K562 (cell line): ENCODE data around the gene RPS8. TPM values are rescaled to one million over a fixed set of nuclear protein-coding genes. Genes with fewer than 3 reads are reported as not detected.
A peak's percentile ranks its signal among the peaks of the same experiment; 100 is the strongest.

ENCODE experiments used
- ATF7 ChIP-seq: fragments of 450-650 bp; IDR thresholded peaks from 2 replicates; pipeline ENCODE4 v1.7.1; 2014; ENCODE audit warnings: mild to moderate bottlenecking, moderate library complexity
- CSDE1 ChIP-seq, 2 experiments: fragments of 450-650 bp; IDR thresholded peaks; 2 replicates each; pipeline ENCODE4 v1.6.1; 2016; ENCODE audit warnings: mild to moderate bottlenecking in 1 of 2
- FOXA1 ChIP-seq: fragments of 450-650 bp; IDR thresholded peaks from 2 replicates; pipeline ENCODE4 v1.6.1; 2016; ENCODE audit warnings: mild to moderate bottlenecking, borderline replicate concordance
- GTF3C2 ChIP-seq: IDR thresholded peaks from 3 replicates; pipeline ENCODE4 v1.6.1; 2011; ENCODE audit warnings: borderline replicate concordance, mild to moderate bottlenecking, moderate library complexity; ENCODE audit not compliant: insufficient read length; ENCODE audit errors: extremely low read depth
- HLTF ChIP-seq: fragments of 450-650 bp; IDR thresholded peaks from 2 replicates; pipeline ENCODE4 v1.6.1; 2016
- HSF4 ChIP-seq: fragments of 250-450 bp; sonication (Bioruptor Pico); IDR thresholded peaks from 2 replicates; pipeline ENCODE4 v2.1.2; 2022; ENCODE audit warnings: mild to moderate bottlenecking, moderate library complexity, borderline replicate concordance
- LARP7 ChIP-seq: fragments of 450-650 bp; IDR thresholded peaks from 2 replicates; pipeline ENCODE4 v1.6.1; 2016
- MXD1 ChIP-seq: fragments of 250-450 bp; sonication (Bioruptor Pico); IDR thresholded peaks from 2 replicates; pipeline ENCODE4 v1.8.0; 2021; ENCODE audit warnings: borderline replicate concordance, mild to moderate bottlenecking, moderate library complexity; ENCODE audit not compliant: poor library complexity, severe bottlenecking
- NFIX ChIP-seq: fragments of 250-450 bp; sonication (Bioruptor Pico); IDR thresholded peaks from 2 replicates; pipeline ENCODE4 v1.4.0; 2020; ENCODE audit warnings: low read depth, mild to moderate bottlenecking, moderate library complexity
- OTX1 ChIP-seq: fragments of 450-650 bp; formaldehyde crosslinking; IDR thresholded peaks from 2 replicates; pipeline ENCODE4 v1.4.0; 2022; ENCODE audit warnings: mild to moderate bottlenecking
- PRDM10 ChIP-seq: fragments of 450-650 bp; IDR thresholded peaks from 2 replicates; pipeline ENCODE4 v1.6.1; 2018; ENCODE audit not compliant: partially characterized antibody
- PTBP1 ChIP-seq: fragments of 200-400 bp; formaldehyde crosslinking; IDR thresholded peaks from 2 replicates; pipeline ENCODE4 v1.6.1; 2017; ENCODE audit warnings: low read depth, low read length
- TCFL5 ChIP-seq: fragments of 250-450 bp; sonication (Bioruptor Pico); conservative IDR thresholded peaks from 2 replicates; pipeline ENCODE4 v1.6.1; 2021; ENCODE audit warnings: mild to moderate bottlenecking, moderate library complexity, matching md5 sums
- THRB ChIP-seq: fragments of 450-650 bp; formaldehyde crosslinking; conservative IDR thresholded peaks from 2 replicates; pipeline ENCODE4 v1.4.0; 2022; ENCODE audit warnings: mild to moderate bottlenecking, missing genetic modification characterization
- ZBED1 ChIP-seq: IDR thresholded peaks from 2 replicates; pipeline ENCODE4 v1.6.1; 2014
- ZBTB2 ChIP-seq: fragments of 450-650 bp; IDR thresholded peaks from 2 replicates; pipeline ENCODE4 v1.6.1; 2016; ENCODE audit warnings: antibody characterized with exemption
- polyA plus RNA-seq, 8 experiments: library from polyadenylated mRNA; depleted of rRNA in 4 of 8; stranded (reverse) in 5 of 8; unstranded in 3 of 8; fragments of >200 nt; fragmentation: Nextera tagmentation in 2 of 8; fragmentation: Illumina TruSeq in 1 of 8; extraction: Ambion mirVana in 2 of 8; extraction: Trizol in 1 of 8; gene quantifications; 2 replicates each; pipeline versions ENCODE4 v1.2.1 to v1.2.3, GENCODE V29; 2011 to 2014; ENCODE audit warnings: inconsistent platforms in 1 of 8, missing spikeins in 1 of 8
- total RNA-seq, 7 experiments: library from RNA; depleted of rRNA in 6 of 7; stranded (reverse); fragments of >200 nt in 6 of 7; fragmentation: Illumina TruSeq in 2 of 7; extraction: Trizol in 2 of 7; gene quantifications; 2 replicates each; pipeline versions ENCODE4 v1.2.1 to v1.2.3, GENCODE V29; 2011 to 2021; ENCODE audit warnings: low replicate concordance in 1 of 7

RPS8 gene
- total and polyA plus RNA-seq, 9 of the 15 experiments (the other 6 are each of a cell fraction or from before 2014, with no cell fraction given), result 2,431 to 4,168 (median 3,109) TPM

GRCh38 chr1:44819608-44820327 is 44.4 kb downstream of the RPS8 start (continued):
- TF ChIP-seq PRDM10 (peak; percentile 36), ATF7 (peak; percentile 93), OTX1 (CRISPR knock-in tag) (peak; percentile 97), CSDE1 (IDR thresholded peaks at IDR 0.05) (peak in 1 of 2 experiments; percentile 99; a peak in 2 of 4 replicates), ZBED1 (peak; percentile 99), HLTF (peak; percentile 40; the same call in 1 of the 2 replicates), TCFL5 (CRISPR knock-in tag) (no peak), NFIX (no peak; the same call in 1 of the 2 replicates), THRB (CRISPR knock-in tag) (peak; percentile 99), HSF4 (CRISPR knock-in tag) (no peak), FOXA1 (no peak), MXD1 (CRISPR knock-in tag) (no peak), GTF3C2 (no peak), PTBP1 (peak; percentile 95; the same call in 1 of the 2 replicates), LARP7 (peak; percentile 86), ZBTB2 (0 out of 2 replicates have a peak, but pooled peaks have one; percentile 8)
